GM12892 (cell line): ENCODE data around the gene ACOT7.

Source experiments
- POLR2A ChIP-seq: IDR thresholded peaks from 2 replicates; pipeline ENCODE4 v1.6.1; 2011; ENCODE audit warnings: low read depth, low read length, control low read depth
- POLR2AphosphoS5 ChIP-seq: IDR thresholded peaks from 2 replicates; pipeline ENCODE4 v1.6.1; 2011; ENCODE audit warnings: low read depth, low read length, control low read depth

GRCh38 chr1:6279066-6279465 lies 114.5 kb downstream of the ACOT7 start:
- TF ChIP-seq POLR2AphosphoS5 (no peak), POLR2A (no peak)
